ENCODE data around the gene TRIM33. TPM values are rescaled to one million over a fixed set of nuclear protein-coding genes. Genes with fewer than 3 reads are reported as not detected.

Gene TRIM33
- polyA plus RNA-seq, 1 donor from 2014 or later, result 58.7 TPM

DNA sequence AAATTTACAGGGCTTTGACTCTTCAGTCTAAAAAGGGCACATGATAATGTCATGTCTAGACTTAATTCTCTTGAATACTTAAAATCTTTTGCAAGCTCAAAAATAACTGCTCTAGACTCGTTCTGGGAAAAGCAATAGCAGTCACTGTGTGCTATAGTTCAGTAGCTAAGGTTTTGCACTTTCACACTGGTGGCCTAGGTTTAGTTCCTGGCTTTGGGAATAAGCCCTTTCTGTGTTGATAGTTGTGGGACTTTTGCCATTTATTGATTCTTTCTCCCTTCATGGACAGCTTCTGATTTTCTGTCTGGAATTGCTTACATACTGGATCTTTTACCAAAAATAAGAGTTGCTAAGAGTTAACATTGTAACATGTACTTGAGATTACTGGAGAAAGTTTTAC is 151.2 kb downstream of the TRIM33 start:
- no peak overlapping the region for H3K4me3 ChIP-seq (ENCODE audit: low read length)
- no peak overlapping the region for H3K4me2 ChIP-seq (ENCODE audit: low read length)
- H3K36me3 ChIP-seq (ENCODE audit: insufficient read depth, low read length), result no peaks in the 10 kb centered on the region
- no peaks in the 10 kb centered on the region for H3K9me2 ChIP-seq (ENCODE audit: insufficient read depth, low read length)
- H3K79me2 ChIP-seq (replicated peaks; ENCODE audit: insufficient read depth, low read length), result no peaks in the 10 kb centered on the region
- H2AFZ ChIP-seq (ENCODE audit: low read depth, low read length), result no peak overlapping the region
- H3K27ac ChIP-seq (ENCODE audit: low read length), result no peak overlapping the region
- no peaks in the 10 kb centered on the region for H3K27me3 ChIP-seq (ENCODE audit: insufficient read depth, low read depth, low read length)
- H4K20me1 ChIP-seq (ENCODE audit: insufficient read depth), result no peaks in the 10 kb centered on the region
- H3K9me3 ChIP-seq (ENCODE audit: low read length), result no peaks in the 10 kb centered on the region
- no peak for TF ChIP-seq RAD21 (conservative IDR thresholded peaks at IDR 0.05)
- TF ChIP-seq EZH2 (IDR thresholded peaks at IDR 0.05; ENCODE audit: borderline replicate concordance, insufficient read depth, low read length, poor library complexity, severe bottlenecking), result no peak
- no peak for TF ChIP-seq SMC3 (conservative IDR thresholded peaks at IDR 0.05; ENCODE audit: poor library complexity)
- no peak for TF ChIP-seq TAF1 (IDR thresholded peaks at IDR 0.05; ENCODE audit: low read depth)
- no peak for TF ChIP-seq MXI1 (conservative IDR thresholded peaks at IDR 0.05; ENCODE audit: poor library complexity, severe bottlenecking)
- no peaks in the 10 kb centered on the region for H3F3A ChIP-seq (ENCODE audit: insufficient read depth, low read length, poor library complexity, severe bottlenecking)
- no peak overlapping the region for H3K9ac ChIP-seq (ENCODE audit: low read length)

DNA sequence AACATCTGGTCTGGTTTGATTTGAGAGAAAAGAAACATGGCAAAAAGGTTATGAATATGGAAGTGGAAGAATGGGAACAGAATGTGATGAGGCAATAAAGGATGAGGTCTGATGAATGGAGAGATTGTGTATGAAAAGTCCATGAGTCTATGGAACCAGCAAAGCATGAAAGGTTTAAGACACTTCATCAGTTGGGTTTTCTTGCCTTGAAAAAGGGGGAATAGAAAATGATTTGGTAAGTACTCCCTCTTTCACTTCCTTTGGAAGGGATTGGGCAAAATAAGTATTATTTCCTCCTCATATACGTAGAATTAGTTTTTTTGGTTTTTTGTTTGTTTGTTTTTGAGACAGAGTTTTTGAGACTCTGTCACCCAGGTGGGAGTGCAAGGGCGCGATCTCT is 155.8 kb downstream of the TRIM33 start:
- TF ChIP-seq, protein P1, sequence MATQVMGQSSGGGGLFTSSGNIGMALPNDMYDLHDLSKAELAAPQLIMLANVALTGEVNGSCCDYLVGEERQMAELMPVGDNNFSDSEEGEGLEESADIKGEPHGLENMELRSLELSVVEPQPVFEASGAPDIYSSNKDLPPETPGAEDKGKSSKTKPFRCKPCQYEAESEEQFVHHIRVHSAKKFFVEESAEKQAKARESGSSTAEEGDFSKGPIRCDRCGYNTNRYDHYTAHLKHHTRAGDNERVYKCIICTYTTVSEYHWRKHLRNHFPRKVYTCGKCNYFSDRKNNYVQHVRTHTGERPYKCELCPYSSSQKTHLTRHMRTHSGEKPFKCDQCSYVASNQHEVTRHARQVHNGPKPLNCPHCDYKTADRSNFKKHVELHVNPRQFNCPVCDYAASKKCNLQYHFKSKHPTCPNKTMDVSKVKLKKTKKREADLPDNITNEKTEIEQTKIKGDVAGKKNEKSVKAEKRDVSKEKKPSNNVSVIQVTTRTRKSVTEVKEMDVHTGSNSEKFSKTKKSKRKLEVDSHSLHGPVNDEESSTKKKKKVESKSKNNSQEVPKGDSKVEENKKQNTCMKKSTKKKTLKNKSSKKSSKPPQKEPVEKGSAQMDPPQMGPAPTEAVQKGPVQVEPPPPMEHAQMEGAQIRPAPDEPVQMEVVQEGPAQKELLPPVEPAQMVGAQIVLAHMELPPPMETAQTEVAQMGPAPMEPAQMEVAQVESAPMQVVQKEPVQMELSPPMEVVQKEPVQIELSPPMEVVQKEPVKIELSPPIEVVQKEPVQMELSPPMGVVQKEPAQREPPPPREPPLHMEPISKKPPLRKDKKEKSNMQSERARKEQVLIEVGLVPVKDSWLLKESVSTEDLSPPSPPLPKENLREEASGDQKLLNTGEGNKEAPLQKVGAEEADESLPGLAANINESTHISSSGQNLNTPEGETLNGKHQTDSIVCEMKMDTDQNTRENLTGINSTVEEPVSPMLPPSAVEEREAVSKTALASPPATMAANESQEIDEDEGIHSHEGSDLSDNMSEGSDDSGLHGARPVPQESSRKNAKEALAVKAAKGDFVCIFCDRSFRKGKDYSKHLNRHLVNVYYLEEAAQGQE (IDR thresholded peaks at IDR 0.05; ENCODE audit: borderline replicate concordance), result no peak
- TF ChIP-seq SMC3 (conservative IDR thresholded peaks at IDR 0.05; ENCODE audit: poor library complexity) (no peak), POLR2AphosphoS5 (IDR thresholded peaks at IDR 0.05) (no peak), MXI1 (conservative IDR thresholded peaks at IDR 0.05; ENCODE audit: poor library complexity, severe bottlenecking) (no peak), RAD21 (conservative IDR thresholded peaks at IDR 0.05) (no peak), EZH2 (IDR thresholded peaks at IDR 0.05; ENCODE audit: borderline replicate concordance, insufficient read depth, low read length, poor library complexity, severe bottlenecking) (no peak), TAF1 (IDR thresholded peaks at IDR 0.05; ENCODE audit: low read depth) (no peak), EP300 (conservative IDR thresholded peaks at IDR 0.05; ENCODE audit: poor library complexity, severe bottlenecking) (no peak), CTCF (IDR thresholded peaks at IDR 0.05; ENCODE audit: poor library complexity, severe bottlenecking) (no peak)
- H3K4me2 ChIP-seq (ENCODE audit: low read length), result no peak overlapping the region
- H3K9me2 ChIP-seq (ENCODE audit: insufficient read depth, low read length), result no peaks in the 10 kb centered on the region
- no peak overlapping the region for H3K27ac ChIP-seq (ENCODE audit: low read length)
- H3K4me3 ChIP-seq (ENCODE audit: low read length), result no peak overlapping the region
- no peaks in the 10 kb centered on the region for H3K79me2 ChIP-seq (replicated peaks; ENCODE audit: insufficient read depth, low read length)
- H3K36me3 ChIP-seq (ENCODE audit: insufficient read depth, low read length), result no peaks in the 10 kb centered on the region
- no peak overlapping the region for H3K9ac ChIP-seq (ENCODE audit: low read length)
- no peaks in the 10 kb centered on the region for H3K27me3 ChIP-seq (ENCODE audit: insufficient read depth, low read depth, low read length)
- H2AFZ ChIP-seq (ENCODE audit: low read depth, low read length), result no peak overlapping the region
- H4K20me1 ChIP-seq (ENCODE audit: insufficient read depth), result no peaks in the 10 kb centered on the region
- no peaks in the 10 kb centered on the region for H3F3A ChIP-seq (ENCODE audit: insufficient read depth, low read length, poor library complexity, severe bottlenecking)
- H3K9me3 ChIP-seq (ENCODE audit: low read length), result no peaks in the 10 kb centered on the region
